ENCODE results near the gene COL2A1.

COL2A1 gene

DNA sequence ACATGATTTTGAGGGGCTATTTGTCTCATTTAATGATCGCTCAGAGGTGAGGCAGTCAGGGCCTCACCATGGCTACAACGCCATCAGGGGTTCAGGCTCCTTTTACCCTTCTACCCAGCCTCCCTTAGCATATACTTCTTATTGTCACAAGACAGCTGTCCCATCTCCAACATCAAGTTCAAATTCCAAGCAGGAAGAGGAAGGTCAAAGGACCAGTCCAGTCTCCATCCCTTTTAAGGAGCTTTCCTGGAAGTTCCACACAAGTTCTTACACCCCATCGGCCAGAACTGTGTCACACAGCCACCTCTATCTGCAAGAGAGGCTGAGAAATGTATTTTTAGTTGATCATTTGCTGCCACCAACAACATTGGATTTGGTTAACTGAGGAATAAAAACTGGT lies 49.2 kb downstream of the COL2A1 start:
- in situ Hi-C loops (cut with MboI; ENCODE audit: low sequenced_read_pairs, unreplicated experiment) = loop anchor here (25.0 kb wide), 1 partner anchor 207 kb away; the partner anchor contains the start of gene ASB8
- TF ChIP-seq, protein P1, sequence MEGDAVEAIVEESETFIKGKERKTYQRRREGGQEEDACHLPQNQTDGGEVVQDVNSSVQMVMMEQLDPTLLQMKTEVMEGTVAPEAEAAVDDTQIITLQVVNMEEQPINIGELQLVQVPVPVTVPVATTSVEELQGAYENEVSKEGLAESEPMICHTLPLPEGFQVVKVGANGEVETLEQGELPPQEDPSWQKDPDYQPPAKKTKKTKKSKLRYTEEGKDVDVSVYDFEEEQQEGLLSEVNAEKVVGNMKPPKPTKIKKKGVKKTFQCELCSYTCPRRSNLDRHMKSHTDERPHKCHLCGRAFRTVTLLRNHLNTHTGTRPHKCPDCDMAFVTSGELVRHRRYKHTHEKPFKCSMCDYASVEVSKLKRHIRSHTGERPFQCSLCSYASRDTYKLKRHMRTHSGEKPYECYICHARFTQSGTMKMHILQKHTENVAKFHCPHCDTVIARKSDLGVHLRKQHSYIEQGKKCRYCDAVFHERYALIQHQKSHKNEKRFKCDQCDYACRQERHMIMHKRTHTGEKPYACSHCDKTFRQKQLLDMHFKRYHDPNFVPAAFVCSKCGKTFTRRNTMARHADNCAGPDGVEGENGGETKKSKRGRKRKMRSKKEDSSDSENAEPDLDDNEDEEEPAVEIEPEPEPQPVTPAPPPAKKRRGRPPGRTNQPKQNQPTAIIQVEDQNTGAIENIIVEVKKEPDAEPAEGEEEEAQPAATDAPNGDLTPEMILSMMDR (IDR thresholded peaks at IDR 0.05; ENCODE audit: borderline replicate concordance, control extremely low read depth, extremely low read depth, insufficient read depth, missing control alignments) = no peak
- no peak for DNase-seq (ENCODE audit: low spot score)

DNA sequence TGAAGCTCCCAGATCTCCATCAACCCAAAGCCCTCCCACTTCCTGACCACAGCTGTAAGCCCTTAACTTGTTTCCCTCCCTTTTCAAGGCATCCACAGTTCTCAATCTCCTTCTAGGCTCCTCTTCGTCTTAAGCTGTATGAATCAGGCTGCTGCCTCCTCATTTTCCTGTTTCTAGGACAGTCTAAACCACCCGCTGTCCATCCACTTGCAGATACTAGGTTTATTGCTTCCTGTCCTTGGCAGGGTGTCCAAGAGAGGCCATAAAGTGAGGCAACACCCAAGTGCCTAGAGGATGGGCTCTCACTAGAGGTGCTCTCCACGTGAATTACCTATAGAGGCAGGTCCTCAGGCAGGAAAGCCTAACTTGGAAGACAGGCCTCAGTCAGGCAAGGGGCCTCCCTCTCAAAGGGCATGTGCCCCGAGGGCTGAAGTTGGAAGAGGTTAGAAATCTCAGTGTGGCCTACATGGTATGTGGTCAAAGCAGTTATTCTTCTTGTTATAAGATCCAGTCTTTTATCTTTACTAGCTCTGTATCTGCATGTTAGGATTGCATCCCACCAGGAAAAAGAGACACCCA lies 49.7 kb downstream of the COL2A1 start:
- TF ChIP-seq, protein P1 (IDR thresholded peaks at IDR 0.05; ENCODE audit: borderline replicate concordance, control extremely low read depth, extremely low read depth, insufficient read depth, missing control alignments) = no peak
- no peak for DNase-seq (ENCODE audit: low spot score)
- in situ Hi-C loops (cut with MboI; ENCODE audit: low sequenced_read_pairs, unreplicated experiment) = loop anchor here (25.0 kb wide), 1 partner anchor 208 kb away; the partner anchor contains the start of gene ASB8

DNA sequence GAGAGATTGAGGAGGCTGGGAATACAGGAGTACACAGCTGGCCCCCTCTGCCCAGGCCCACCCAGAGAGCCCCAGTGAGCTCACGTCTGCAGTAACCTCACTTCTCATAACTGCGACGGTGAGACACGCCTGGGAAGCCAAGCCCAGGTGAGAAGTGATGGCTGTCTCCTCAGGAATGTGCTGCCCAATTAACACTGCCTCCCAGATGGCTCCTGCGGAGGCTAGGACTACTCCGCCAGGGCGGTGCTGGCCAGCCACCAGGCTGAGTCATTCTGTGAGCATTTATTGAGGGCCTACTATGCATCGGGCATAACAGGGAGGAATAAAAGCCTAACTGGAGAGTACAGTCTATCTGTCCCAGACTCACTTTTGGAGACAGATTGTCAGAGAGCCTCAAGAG lies 50.2 kb downstream of the COL2A1 start:
- DNase-seq (ENCODE audit: low spot score) = no peak
- TF ChIP-seq, protein P1 (IDR thresholded peaks at IDR 0.05; ENCODE audit: borderline replicate concordance, control extremely low read depth, extremely low read depth, insufficient read depth, missing control alignments) = no peak
- in situ Hi-C loops (cut with MboI; ENCODE audit: low sequenced_read_pairs, unreplicated experiment) = loop anchor here (25.0 kb wide), 1 partner anchor 208 kb away; the partner anchor contains the start of gene ASB8

DNA sequence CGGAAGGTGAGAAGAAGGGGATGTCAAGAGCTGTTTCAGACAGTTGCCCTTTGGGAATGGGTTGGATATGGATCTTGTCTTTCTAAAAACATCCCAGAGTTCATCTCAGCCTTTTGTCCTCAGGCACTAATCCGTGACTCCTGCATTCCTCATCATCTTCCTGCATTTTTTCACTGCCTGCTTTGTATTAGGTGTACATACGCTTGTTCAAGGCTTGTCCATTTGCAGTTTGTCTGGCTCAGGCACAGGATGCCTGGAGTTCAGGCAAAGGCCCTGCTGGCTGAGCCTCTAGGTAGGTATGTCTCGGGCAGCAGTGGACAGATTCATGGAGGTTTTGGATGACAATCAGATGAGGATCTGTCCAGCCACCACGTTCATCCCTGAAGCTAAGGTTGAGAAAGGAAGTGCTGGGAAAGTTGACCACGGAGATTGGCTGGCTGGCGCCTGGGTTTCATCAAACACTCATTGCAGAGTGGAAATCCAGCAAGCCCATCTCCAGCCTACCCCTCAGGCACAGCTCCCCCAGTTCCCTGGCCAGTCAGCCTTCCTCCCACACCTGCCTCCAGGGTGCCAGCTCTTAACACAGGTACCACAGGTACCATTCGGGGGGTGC lies 53.3 kb downstream of the COL2A1 start:
- TF ChIP-seq, protein P1 (IDR thresholded peaks at IDR 0.05; ENCODE audit: borderline replicate concordance, control extremely low read depth, extremely low read depth, insufficient read depth, missing control alignments) = no peak
- no peak for DNase-seq (ENCODE audit: low spot score)
- in situ Hi-C loops (cut with MboI; ENCODE audit: low sequenced_read_pairs, unreplicated experiment) = loop anchor here (25.0 kb wide), 1 partner anchor 211 kb away; the partner anchor contains the start of gene ASB8

DNA sequence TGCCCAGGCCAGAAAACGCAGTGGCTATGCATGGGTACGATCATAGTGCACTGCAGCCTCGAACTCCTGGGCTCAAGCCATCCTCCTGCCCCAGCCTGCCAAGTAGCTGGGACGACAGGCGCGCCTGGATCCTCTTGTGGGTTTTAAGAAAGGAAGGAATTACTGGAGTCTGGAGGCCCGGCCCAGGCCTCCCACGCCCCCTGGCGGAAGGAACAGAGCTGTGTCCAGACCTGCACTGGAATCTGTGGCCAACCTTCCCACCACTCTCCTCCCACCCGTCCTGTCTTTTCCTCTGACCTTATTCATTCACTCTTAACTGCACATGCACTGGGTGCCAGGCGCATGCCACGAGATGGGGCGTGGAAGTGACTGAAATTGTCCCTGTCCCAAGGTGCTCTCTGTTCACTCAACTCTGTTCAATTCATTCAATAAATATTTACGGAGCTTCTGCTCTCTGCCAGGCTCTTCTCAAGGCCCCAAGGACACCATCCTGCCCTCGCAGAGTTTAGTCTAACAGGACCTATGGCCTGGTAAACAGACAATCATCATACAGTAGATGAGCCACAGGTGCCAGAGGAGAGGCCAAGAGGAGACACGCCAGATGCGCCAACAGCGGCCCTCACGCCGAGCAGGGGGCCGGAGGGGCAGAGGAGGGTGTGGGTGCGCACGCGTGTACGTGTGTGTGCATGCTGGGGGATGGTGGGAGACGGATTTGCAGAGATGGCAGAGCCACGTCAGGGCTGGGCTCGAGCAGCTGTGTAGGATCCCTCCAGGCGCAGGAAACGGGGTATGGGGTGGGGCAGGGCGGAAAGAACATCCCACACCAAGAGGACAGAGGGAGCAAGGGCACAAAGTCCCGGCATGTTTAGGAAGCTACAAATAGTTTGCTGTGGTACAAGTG lies 54.6 kb downstream of the COL2A1 start:
- peak; percentile 83 for DNase-seq (ENCODE audit: low spot score)
- in situ Hi-C loops (cut with MboI; ENCODE audit: low sequenced_read_pairs, unreplicated experiment) = loop anchor here (25.0 kb wide), 1 partner anchor 213 kb away; the partner anchor contains the start of gene ASB8
- TF ChIP-seq, protein P1 (IDR thresholded peaks at IDR 0.05; ENCODE audit: borderline replicate concordance, control extremely low read depth, extremely low read depth, insufficient read depth, missing control alignments) = peak; percentile 88

DNA sequence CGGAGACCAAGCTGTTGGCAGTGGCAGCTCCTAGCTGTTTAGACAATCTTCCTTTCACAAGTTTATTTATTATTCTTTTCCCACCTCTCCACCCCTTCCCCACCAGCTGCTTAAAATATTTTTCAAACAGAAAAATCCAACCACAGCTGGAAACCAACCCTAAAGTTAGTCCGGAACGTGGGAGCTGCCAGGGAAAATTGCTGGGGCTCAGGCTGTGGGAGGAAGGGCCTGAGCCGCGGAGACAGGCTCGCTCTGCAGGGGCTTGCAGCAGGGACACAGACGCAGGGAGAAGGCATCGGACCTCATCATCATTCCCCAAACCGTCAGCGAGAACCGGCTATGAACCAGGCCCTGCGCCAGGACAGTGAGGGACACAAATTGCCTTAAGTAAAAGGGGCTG lies 56.9 kb downstream of the COL2A1 start:
- in situ Hi-C loops (cut with MboI; ENCODE audit: low sequenced_read_pairs, unreplicated experiment) = no loop called here
- TF ChIP-seq, protein P1 (IDR thresholded peaks at IDR 0.05; ENCODE audit: borderline replicate concordance, control extremely low read depth, extremely low read depth, insufficient read depth, missing control alignments) = no peak
- DNase-seq (ENCODE audit: low spot score) = no peak

Data from GM13976 (cell line).